Lower lobe of right lung (tissue), 2 donors: ENCODE data around the gene BANF1. TPM values are rescaled to one million over a fixed set of nuclear protein-coding genes. Genes with fewer than 3 reads are reported as not detected.

Experiments used
- ATAC-seq, 2 donors: fragments of 200-7000 bp; cut with Tn5 transposase; one replicate each; pipeline ENCODE4 v1.9.1; 2020 to 2022; ENCODE audit warnings: mild to moderate bottlenecking in 2 of 2, moderate library complexity in 2 of 2
- DNase-seq: peaks from one replicate; pipeline ENCODE4 v3.0.0-alpha.2; 2020
- H3K27ac ChIP-seq: fragments of 200-600 bp; one replicate; pipeline ENCODE4 v1.8.0; 2022
- H3K27me3 ChIP-seq: fragments of 200-600 bp; one replicate; pipeline ENCODE4 v1.8.0; 2022; ENCODE audit warnings: low read depth
- H3K36me3 ChIP-seq: fragments of 200-600 bp; one replicate; pipeline ENCODE4 v1.8.0; 2022; ENCODE audit warnings: mild to moderate bottlenecking
- H3K4me1 ChIP-seq: fragments of 200-600 bp; one replicate; pipeline ENCODE4 v1.8.0; 2022
- H3K4me3 ChIP-seq: fragments of 200-600 bp; one replicate; pipeline ENCODE4 v1.8.0; 2022; ENCODE audit warnings: mild to moderate bottlenecking
- H3K9me3 ChIP-seq: fragments of 200-600 bp; one replicate; pipeline ENCODE4 v1.8.0; 2022
- intact Hi-C: fragments of 100-400 bp; cut with DNase I; formaldehyde crosslinking; loops from one replicate; pipeline ENCODE4 v1.11.0; 2022
- total RNA-seq: library from RNA; stranded (reverse); fragmentation: NEBNext Ultra II Directional; extraction: Animal tissue kit (Norgen Biotek cat#: 25700); gene quantifications from one replicate; pipeline ENCODE4 v1.2.1, GENCODE V29; 2021
- TF ChIP-seq, protein P1 (sequence below): fragments of 200-600 bp; IDR thresholded peaks from one replicate; pipeline ENCODE4 v1.8.0; 2022; ENCODE audit warnings: antibody characterized with exemption, mild to moderate bottlenecking
- donor health status: DM: no; HTN: yes; CAD: no; lungs with severe emphysema.

The BANF1 gene
- total RNA-seq, 1 donor from 2014 or later, result 156 TPM

DNA sequence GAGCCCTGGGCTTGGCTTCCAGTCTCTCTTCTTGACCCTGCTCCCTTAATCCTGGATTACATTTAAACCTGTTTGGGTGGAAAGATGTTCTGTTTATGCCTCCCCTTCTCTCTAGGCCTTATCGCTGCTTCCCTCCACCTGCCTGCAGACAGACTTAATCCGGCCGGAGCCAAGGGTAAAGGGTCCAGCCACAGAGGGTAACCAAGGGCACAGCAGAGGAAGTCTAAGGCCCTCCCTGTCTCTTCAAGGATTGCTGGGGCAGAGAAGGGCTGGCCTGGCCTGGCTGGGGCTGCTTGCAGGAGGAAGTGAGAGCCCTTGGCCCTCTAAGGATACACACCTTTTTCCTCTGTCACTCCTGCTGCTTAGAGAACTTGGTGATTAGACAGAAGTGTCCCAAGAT lies 44.6 kb downstream of the BANF1 start:
- TF ChIP-seq, protein P1, sequence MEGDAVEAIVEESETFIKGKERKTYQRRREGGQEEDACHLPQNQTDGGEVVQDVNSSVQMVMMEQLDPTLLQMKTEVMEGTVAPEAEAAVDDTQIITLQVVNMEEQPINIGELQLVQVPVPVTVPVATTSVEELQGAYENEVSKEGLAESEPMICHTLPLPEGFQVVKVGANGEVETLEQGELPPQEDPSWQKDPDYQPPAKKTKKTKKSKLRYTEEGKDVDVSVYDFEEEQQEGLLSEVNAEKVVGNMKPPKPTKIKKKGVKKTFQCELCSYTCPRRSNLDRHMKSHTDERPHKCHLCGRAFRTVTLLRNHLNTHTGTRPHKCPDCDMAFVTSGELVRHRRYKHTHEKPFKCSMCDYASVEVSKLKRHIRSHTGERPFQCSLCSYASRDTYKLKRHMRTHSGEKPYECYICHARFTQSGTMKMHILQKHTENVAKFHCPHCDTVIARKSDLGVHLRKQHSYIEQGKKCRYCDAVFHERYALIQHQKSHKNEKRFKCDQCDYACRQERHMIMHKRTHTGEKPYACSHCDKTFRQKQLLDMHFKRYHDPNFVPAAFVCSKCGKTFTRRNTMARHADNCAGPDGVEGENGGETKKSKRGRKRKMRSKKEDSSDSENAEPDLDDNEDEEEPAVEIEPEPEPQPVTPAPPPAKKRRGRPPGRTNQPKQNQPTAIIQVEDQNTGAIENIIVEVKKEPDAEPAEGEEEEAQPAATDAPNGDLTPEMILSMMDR, result no peak
- no peaks in the 10 kb centered on the region for H3K9me3 ChIP-seq
- ATAC-seq (no peak), DNase-seq (no peak)
- H3K27ac ChIP-seq, result no peak overlapping the region
- intact Hi-C loops, result no loop called here
- peaks cover 6% of the 10 kb centered on the region for H3K4me1 ChIP-seq
- H3K27me3 ChIP-seq, result peaks cover 28% of the 10 kb centered on the region
- no peak overlapping the region for H3K4me3 ChIP-seq
- no peaks in the 10 kb centered on the region for H3K36me3 ChIP-seq

DNA sequence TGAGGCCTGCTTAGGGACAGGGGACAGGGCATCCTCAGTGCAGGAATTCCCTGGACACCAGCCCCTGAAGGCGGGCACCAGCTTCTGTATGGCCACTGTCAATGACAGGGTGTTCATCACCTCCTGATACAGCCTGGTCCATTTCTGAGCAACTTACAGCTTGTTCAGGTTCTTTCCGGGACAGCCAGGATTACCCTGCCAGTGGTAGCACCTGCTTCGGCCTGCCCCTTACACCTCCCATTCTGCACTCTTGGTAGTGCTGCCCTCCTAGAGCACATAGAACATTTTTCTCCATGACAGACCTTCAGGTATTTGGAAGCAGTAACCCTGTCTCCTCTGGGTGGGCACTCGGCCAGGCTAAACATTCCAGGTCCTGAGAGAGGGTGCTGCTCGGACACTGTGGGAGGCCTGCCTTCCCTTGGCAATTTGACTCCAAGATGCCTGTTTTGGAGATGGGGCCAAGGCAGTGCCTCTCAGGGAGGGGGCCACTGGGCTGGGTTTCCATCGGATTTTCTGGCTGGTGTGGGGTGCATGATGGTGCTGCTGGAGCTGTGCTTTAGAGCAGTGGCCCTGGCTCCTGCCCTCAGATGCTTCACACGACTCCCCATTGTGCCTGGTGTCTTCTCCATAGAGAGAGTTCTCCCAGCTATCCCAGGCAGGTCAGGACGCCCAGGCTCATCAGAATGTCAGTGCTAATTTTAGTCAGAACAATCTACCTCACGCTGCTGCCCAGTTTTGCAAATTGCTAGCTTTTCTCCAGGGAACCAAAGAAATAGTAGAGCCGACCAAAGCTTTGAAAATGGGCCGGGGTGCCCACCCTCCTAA lies 45.5 kb downstream of the BANF1 start:
- H3K4me3 ChIP-seq, result no peak overlapping the region

DNA sequence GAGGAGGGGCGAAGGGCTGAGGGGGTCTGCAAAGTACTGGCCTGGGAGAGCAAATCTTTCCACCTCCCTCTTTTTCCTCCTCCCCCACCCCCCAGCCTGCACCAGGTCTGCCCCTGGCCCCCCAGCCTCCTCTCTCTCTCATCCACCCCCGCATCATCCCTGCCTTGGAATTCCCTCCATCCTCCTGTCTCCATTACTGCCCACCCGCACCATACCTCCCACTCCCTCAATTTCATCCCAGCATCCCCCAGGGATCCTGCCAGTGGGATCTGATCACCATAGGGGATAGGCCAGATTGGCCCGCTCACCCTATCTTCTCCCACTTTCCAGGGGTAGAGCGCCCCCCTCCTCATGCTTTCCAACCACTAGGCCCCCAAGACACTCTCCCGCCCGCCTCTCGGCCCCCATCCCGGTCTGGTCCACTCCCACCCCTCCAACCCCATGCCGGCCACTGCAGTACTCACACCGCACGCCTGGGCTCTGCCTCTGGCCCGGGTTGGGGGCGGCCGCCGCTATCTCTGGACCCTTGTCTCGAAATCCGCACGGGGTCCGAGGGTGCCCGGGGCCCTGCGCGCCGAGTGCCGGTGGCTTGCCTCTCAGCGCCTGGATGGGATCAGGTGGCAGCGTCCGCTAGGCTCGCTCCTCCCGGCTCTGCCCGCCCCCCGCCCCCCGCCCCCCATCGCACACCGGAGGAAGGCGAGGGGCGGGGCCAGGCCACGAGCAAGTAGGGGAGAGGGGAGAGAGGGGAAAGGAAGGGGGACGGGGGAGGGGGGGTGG lies 46.4 kb downstream of the BANF1 start, which contains the start of gene GAL3ST3:
GAL3ST3 (minus strand) TSS at position 615 of the 777 bp plus-strand sequence. CDS start 3,746 bp downstream, outside the sequence.
- H3K4me3 ChIP-seq, result no peak within 1 kb of the TSS
- H3K27ac ChIP-seq, result no peak within 1 kb of the TSS
- H3K36me3 ChIP-seq, result peaks cover 3% of the 10 kb centered on the region
- DNase-seq (no peak), ATAC-seq (no peak)
- intact Hi-C loops, result no loop called here
- peaks cover 18% of the 10 kb centered on the region for H3K4me1 ChIP-seq
- H3K9me3 ChIP-seq, result no peaks in the 10 kb centered on the region
- peaks cover 28% of the 10 kb centered on the region for H3K27me3 ChIP-seq
- TF ChIP-seq, protein P1, result no peak

More for the DNA sequence above, 45.5 kb downstream of the BANF1 start:
- Histone ChIP-seq H3K27me3 (peaks cover 28% of the 10 kb centered on the region), H3K4me1 (peaks cover 8% of the 10 kb centered on the region), H3K27ac (no peak overlapping the region), H3K9me3 (no peaks in the 10 kb centered on the region), H3K36me3 (no peaks in the 10 kb centered on the region)
- TF ChIP-seq, protein P1, result no peak
- intact Hi-C loops, result no loop called here
- ATAC-seq, result no peak
- no peak for DNase-seq

DNA sequence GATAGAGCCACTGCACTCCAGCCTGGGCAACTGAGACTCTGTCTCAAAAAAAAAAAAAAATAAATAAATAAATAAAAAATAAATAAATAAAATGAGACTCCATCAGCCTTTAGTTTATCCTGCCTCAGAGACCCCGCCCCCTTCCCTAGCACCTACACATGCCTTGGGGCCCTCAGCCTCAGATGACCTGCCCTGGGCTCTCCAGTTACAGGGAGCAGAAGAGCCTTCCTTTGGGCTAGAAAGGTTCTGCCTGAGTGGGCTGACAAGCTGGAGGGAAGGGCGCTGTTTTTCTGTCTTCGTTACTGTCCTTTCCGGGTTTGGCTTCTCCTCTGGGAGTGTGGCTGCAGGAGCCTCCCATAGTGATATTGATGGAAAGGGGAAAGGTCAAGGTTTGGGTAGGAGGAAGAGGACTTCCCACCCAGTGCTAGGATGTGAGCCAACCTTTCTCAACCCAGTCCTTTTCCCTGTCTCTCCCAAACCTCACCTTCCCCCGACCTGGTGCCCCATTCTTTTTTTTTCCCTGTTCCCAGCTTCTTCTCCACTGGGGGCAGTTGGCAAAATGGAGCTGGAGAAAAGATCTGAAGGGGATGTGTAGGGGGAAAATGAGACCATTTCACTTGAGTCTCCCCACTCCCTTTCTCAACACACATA lies 48.4 kb downstream of the BANF1 start:
- H3K9me3 ChIP-seq, result no peaks in the 10 kb centered on the region
- H3K36me3 ChIP-seq, result peaks cover 23% of the 10 kb centered on the region
- TF ChIP-seq, protein P1, result no peak
- H3K4me3 ChIP-seq, result no peak overlapping the region
- no peak overlapping the region for H3K27ac ChIP-seq
- intact Hi-C loops, result no loop called here
- H3K4me1 ChIP-seq, result peaks cover 21% of the 10 kb centered on the region
- DNase-seq (no peak), ATAC-seq (no peak)
- H3K27me3 ChIP-seq, result peaks cover 28% of the 10 kb centered on the region

DNA sequence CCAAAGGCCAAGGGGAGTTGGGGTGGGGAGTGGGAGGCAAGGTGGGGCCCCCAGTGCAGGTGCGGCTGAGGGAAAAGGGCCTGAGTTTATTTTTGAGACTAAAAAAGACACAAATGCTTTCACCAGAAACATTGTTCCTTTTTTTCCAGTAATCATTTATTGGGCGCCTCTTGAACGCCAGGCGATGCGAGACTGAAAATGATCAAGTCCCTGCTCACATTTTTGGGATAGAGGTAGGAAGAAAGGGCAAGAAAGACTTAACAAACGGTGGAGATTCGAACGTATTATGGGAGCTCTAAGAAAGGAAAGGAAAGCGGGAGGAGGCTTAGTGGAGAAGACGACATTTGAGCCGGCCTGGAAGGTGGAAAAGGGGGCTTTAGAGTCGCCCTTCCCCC lies 49.1 kb downstream of the BANF1 start:
- Histone ChIP-seq H3K27ac (peak overlapping the region; percentile 92), H3K4me1 (peaks cover 21% of the 10 kb centered on the region), H3K27me3 (peaks cover 28% of the 10 kb centered on the region), H3K36me3 (peaks cover 29% of the 10 kb centered on the region), H3K4me3 (peak overlapping the region; percentile 99), H3K9me3 (no peaks in the 10 kb centered on the region)
- intact Hi-C loops, result no loop called here
- no peak for DNase-seq
- TF ChIP-seq, protein P1, result no peak
- no peak for ATAC-seq
